K562 treated with DMSO at 1 percent for 24 hours (cell line): ENCODE measurements around the gene CALY. TPM values are rescaled to one million over a fixed set of nuclear protein-coding genes. Genes with fewer than 3 reads are reported as not detected.

Source experiments
- total RNA-seq: library from RNA; unstranded; fragments of 300-600 nt; gene quantifications from 2 replicates; pipeline ENCODE4 v1.2.3, GENCODE V29; 2022; ENCODE audit warnings: low read depth; ENCODE audit not compliant: insufficient read depth

Gene CALY
- total RNA-seq: not detected in 2 replicates

GRCh38 chr10:133336577-133337369 lies at the start of gene CALY:
Gene CALY, minus strand, starts transcription at chr10:133336896. Its CDS starts 7,907 bp downstream, at chr10:133328989.

DNA sequence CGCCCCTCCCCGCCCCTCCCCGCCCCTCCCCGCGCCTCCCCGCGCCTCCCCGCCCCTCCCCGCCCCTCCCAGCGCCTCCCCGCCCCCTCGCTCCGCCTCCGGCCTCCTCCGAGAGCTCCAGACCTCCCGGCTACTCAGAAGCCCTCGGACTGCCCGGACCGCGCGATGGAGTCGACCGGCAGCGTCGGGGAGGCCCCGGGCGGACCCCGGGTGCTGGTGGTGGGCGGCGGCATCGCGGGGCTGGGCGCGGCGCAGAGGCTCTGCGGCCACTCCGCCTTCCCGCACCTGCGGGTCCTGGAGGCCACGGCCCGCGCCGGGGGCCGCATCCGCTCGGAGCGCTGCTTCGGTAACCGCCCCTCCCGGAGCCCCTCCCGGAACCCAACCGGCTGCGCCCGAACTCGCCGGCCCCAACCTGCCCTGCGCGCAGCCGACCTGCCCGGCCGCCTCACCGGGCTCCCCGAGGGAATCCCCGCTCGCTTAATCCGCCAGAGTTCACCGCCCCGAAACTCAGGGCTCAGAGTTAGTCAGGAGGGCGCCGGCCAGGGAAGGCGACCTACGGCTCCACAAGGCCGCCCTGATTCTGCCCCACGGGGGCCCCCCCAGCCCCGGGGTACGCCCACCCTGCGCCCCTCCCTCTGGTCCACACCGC lies 42.6 kb upstream of the CALY start, which contains the start of gene PAOX:
TSS of gene PAOX (plus strand) at position 111 of the 649 bp plus-strand sequence. CDS start at position 166, 55 bp downstream.

DNA sequence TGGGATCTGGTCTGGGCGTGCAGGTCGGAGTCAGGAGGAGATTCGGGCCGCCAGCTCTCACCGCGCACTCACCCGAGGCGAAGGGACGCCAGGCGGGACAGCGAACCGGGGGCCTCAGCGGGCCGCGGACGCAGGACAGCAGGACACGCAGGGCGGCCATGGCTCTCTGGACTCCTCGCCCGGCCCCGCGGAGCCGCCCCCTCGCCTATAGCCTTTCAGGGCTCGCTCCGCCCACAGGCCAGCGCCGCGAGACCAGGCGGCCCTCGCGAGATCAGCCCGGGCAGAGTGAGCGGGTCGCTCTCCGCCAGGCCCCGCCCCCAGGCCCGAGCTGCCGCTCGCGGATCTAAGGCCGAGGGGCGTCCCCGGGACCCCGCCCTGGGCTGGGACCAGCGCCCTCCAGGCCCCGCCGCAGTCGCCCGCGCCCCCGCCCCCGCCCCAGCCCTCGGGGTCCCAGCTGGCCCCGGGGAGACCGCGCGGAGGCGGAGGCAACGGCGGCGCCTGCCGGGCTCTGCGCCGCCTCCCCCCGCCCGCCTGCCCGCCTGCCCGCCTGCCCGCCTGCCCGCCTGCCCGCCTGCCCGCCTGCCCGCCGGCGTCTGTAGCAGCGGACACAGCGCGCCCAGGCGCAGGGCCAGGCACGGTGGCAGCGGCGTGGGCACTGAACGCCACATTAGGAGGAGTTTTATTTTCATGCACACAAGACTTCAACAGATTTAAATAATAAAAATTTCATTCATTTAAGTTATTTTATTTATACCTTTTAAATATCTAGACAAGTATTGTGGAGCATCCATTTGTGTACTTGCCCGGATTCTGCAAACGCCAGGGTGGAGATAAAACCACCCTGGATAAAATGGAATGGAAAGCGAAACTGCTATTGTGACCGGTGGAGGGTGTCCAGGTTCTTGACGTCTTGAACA lies 36.7 kb upstream of the CALY start, which contains the start of gene ECHS1:
TSS of gene ECHS1 (minus strand) at position 181 of the 917 bp plus-strand sequence. CDS start at position 160, 21 bp downstream.

DNA sequence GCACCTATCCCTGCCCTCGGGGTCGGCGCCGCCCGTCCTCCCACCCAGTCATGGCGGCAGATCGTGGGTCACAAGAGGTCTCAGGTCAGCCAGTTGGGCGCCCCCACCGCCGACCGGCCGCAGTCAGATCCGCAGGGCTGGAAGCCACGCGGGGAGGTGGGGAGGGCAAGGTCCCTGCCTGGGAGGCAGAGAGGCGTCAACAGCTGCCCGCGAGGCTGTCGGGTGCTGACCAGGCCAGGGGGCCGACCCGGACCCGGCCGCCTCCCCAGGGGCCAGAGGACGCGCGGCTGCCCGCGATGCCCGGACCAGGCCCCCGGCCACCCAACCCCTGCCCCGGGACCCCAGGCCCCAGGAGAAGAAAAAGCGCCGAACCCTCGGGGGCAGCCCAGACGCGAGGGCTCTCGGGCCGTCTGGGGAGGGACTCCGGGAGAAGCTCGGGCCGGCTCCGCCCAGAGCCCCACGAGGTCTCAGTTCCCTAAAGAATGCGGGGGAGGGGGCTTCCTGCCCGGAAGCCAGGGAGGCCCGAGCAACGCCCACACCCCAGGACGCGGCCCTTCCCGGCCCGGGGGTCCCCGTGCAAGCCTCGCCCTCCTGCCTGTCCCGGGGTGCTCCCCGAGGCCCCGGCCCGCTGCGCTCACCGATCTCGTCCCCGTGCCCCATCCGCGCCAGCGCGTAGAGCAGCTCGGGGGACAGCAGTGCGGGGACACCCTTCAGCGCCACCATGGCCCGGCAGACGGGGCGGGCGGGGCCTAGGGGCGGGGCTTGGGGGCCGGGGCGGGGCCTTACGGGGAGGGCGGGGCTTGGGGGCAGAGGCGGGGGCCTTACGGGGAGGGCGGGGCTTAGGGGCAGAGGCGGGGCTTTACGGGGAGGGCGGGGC lies 20.8 kb upstream of the CALY start, which contains the start of gene FUOM:
TSS of gene FUOM (minus strand) at position 735 of the 877 bp plus-strand sequence. CDS start at position 723, 12 bp downstream.

DNA sequence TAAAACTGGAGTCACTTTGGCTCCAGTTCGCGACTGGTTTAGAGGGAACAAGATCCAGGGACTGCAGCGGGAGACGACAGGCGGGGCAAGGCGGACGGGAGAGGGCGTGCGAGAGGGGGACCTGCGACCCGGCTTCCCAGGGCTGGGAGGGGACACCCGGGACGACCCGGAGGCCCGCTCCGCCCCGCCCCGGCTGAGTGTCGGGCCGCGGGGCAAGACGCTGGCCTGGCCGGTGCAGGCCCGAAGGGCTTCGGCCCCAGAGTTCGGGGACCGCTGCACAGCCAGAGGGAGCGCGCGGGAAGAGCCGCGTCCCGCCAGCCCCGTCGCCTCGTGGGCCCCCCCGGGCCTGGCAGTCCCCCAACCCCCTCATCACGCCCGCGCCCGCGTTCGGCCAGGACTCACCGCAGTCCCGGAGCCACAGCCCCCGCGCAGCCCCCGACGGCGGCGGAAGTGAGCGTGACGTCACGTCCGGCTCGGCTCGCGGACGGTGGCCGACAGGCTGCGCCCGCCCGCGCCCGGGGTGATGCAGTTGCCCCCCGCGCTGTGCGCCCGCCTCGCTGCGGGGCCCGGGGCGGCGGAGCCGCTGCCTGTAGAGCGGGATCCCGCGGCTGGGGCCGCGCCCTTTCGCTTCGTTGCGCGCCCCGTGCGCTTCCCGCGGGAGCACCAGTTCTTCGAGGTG lies 28.1 kb downstream of the CALY start, which contains the start of the genes TUBGCP2 and ZNF511:
TSS of gene TUBGCP2 (minus strand) at position 452 of the 679 bp plus-strand sequence. CDS start 5,931 bp downstream, outside the sequence.
TSS of gene ZNF511 (plus strand) at position 494 of the 679 bp plus-strand sequence. CDS start at position 524, 30 bp downstream.

GRCh38 chr10:133276435-133277201 lies 60.1 kb downstream of the CALY start, which contains the start of gene ADAM8:
Gene ADAM8, minus strand, starts transcription at chr10:133276868. Its CDS starts 51 bp downstream, at chr10:133276817.

Other genes starting within 250 kb of the CALY start
- 0.25 TPM in 1 of 2 replicates, not detected in the other for gene ADGRA1, start 249.0 kb downstream of the CALY start, total RNA-seq
- 0.35 and 0.98 TPM in 2 replicates for gene KNDC1, start 176.7 kb downstream of the CALY start, total RNA-seq
- 0.36 TPM in 1 of 2 replicates, not detected in the other for gene UTF1, start 106.7 kb downstream of the CALY start, total RNA-seq
- 1.3 and 1.5 TPM in 2 replicates for gene VENTX, start 99.0 kb downstream of the CALY start, total RNA-seq
- gene ADAM8, start 60.0 kb downstream of the CALY start, total RNA-seq: 5.2 and 6.0 TPM in 2 replicates
- gene TUBGCP2, start 28.0 kb downstream of the CALY start, total RNA-seq: 36.7 and 41.7 TPM in 2 replicates
- gene ZNF511, start 28.0 kb downstream of the CALY start, total RNA-seq: 46.4 and 49.4 TPM in 2 replicates
- not detected in 2 replicates for gene PRAP1, start 10.5 kb upstream of the CALY start, total RNA-seq
- 14.8 and 15.0 TPM in 2 replicates for gene FUOM, start 21.1 kb upstream of the CALY start, total RNA-seq
- gene ECHS1, start 36.5 kb upstream of the CALY start, total RNA-seq: 82.2 and 87.2 TPM in 2 replicates
- 4.4 and 5.6 TPM in 2 replicates for gene PAOX, start 42.4 kb upstream of the CALY start, total RNA-seq
- 20.2 and 25.7 TPM in 2 replicates for gene MTG1, start 57.3 kb upstream of the CALY start, total RNA-seq
- 1.4 and 1.5 TPM in 2 replicates for gene SPRN, start 87.7 kb upstream of the CALY start, total RNA-seq
- 3.2 and 4.9 TPM in 2 replicates for gene SCART1, start 117.0 kb upstream of the CALY start, total RNA-seq
- 0.54 TPM in 1 of 2 replicates, not detected in the other for gene CYP2E1, start 190.5 kb upstream of the CALY start, total RNA-seq
- 0.54 and 0.87 TPM in 2 replicates for gene SYCE1, start 228.7 kb upstream of the CALY start, total RNA-seq